ENCODE results near the gene NUDCD3. TPM values are rescaled to one million over a fixed set of nuclear protein-coding genes. Genes with fewer than 3 reads are reported as not detected.

NUDCD3 gene
- total and polyA plus RNA-seq, 2 experiments from 2014 or later, result 54.7 to 60.8 TPM

GRCh38 chr7:44388089-44388970, 102.1 kb downstream of the NUDCD3 start:
- Histone ChIP-seq H3K4me2 (no peak overlapping the region), H3K27ac (no peak overlapping the region), H3K36me3 (replicated peaks; ENCODE audit: insufficient read depth, low read depth) (no peaks in the 10 kb centered on the region), H3K9me2 (replicated peaks; ENCODE audit: insufficient read depth) (no peaks in the 10 kb centered on the region), H3K79me2 (no peaks in the 10 kb centered on the region), H2AFZ (no peak overlapping the region), H3K4me1 (ENCODE audit: insufficient read depth) (no peaks in the 10 kb centered on the region), H3K27me3 (no peaks in the 10 kb centered on the region), H3K4me3 (no peak overlapping the region), H3K9me3 (ENCODE audit: low read depth) (no peaks in the 10 kb centered on the region), H4K20me1 (ENCODE audit: insufficient read depth, poor library complexity, severe bottlenecking) (no peaks in the 10 kb centered on the region)
- no peak for TF ChIP-seq EZH2 (IDR thresholded peaks at IDR 0.05; ENCODE audit: borderline replicate concordance)
- no peak for TF ChIP-seq EZH2phosphoT487 (IDR thresholded peaks at IDR 0.05; ENCODE audit: low read depth, severe bottlenecking, unreplicated experiment)
- TF ChIP-seq CTCF (IDR thresholded peaks at IDR 0.05; ENCODE audit: poor library complexity), result no peak
- 96% methylated on average over 14 of the region's 14 CpGs for WGBS (ENCODE audit: low lambda C conversion rate, missing lambda C conversion rate)
- no peak for DNase-seq (ENCODE audit: low spot score)

GRCh38 chr7:44387389-44387788, 103.1 kb downstream of the NUDCD3 start:
- Histone ChIP-seq H3K27me3 (no peaks in the 10 kb centered on the region), H4K20me1 (ENCODE audit: insufficient read depth, poor library complexity, severe bottlenecking) (no peaks in the 10 kb centered on the region), H3K27ac (no peak overlapping the region), H3K4me2 (no peak overlapping the region), H3K36me3 (replicated peaks; ENCODE audit: insufficient read depth, low read depth) (no peaks in the 10 kb centered on the region), H3K9me3 (ENCODE audit: low read depth) (no peaks in the 10 kb centered on the region), H3K4me1 (ENCODE audit: insufficient read depth) (no peaks in the 10 kb centered on the region), H3K4me3 (no peak overlapping the region), H3K9me2 (replicated peaks; ENCODE audit: insufficient read depth) (no peaks in the 10 kb centered on the region), H2AFZ (no peak overlapping the region), H3K79me2 (no peaks in the 10 kb centered on the region)
- no peak for TF ChIP-seq EZH2phosphoT487 (IDR thresholded peaks at IDR 0.05; ENCODE audit: low read depth, severe bottlenecking, unreplicated experiment)
- no peak for TF ChIP-seq EZH2 (IDR thresholded peaks at IDR 0.05; ENCODE audit: borderline replicate concordance)
- TF ChIP-seq CTCF (IDR thresholded peaks at IDR 0.05; ENCODE audit: poor library complexity), result no peak
- DNase-seq (ENCODE audit: low spot score), result no peak
- 98% methylated on average over 2 of the region's 2 CpGs for WGBS (ENCODE audit: low lambda C conversion rate, missing lambda C conversion rate)

GRCh38 chr7:44386139-44386913, 104.1 kb downstream of the NUDCD3 start:
- no peaks in the 10 kb centered on the region for H3K9me3 ChIP-seq (ENCODE audit: low read depth)
- no peak for TF ChIP-seq EZH2 (IDR thresholded peaks at IDR 0.05; ENCODE audit: borderline replicate concordance)
- TF ChIP-seq EZH2phosphoT487 (IDR thresholded peaks at IDR 0.05; ENCODE audit: low read depth, severe bottlenecking, unreplicated experiment), result no peak
- no peak for TF ChIP-seq CTCF (IDR thresholded peaks at IDR 0.05; ENCODE audit: poor library complexity)
- H3K36me3 ChIP-seq (replicated peaks; ENCODE audit: insufficient read depth, low read depth), result no peaks in the 10 kb centered on the region
- DNase-seq (ENCODE audit: low spot score), result no peak
- H3K27ac ChIP-seq, result no peak overlapping the region
- H3K27me3 ChIP-seq, result no peaks in the 10 kb centered on the region
- H3K4me1 ChIP-seq (ENCODE audit: insufficient read depth), result no peaks in the 10 kb centered on the region
- H3K4me2 ChIP-seq, result no peak overlapping the region
- H3K9me2 ChIP-seq (replicated peaks; ENCODE audit: insufficient read depth), result no peaks in the 10 kb centered on the region
- H3K79me2 ChIP-seq, result no peaks in the 10 kb centered on the region
- H4K20me1 ChIP-seq (ENCODE audit: insufficient read depth, poor library complexity, severe bottlenecking), result no peaks in the 10 kb centered on the region
- H2AFZ ChIP-seq, result no peak overlapping the region
- no peak overlapping the region for H3K4me3 ChIP-seq
- 97% methylated on average over 8 of the region's 8 CpGs for WGBS (ENCODE audit: low lambda C conversion rate, missing lambda C conversion rate)
